B cell (primary cell): ENCODE results near the gene FOXO1. TPM values are rescaled to one million over a fixed set of nuclear protein-coding genes. Genes with fewer than 3 reads are reported as not detected.

ENCODE experiments used
- ATAC-seq: fragments of 200-7000 bp; cut with Tn5 transposase; one replicate; pipeline ENCODE4 v1.10.0; 2021; ENCODE audit warnings: low read depth, mild to moderate bottlenecking, moderate number of reproducible peaks, moderate library complexity
- CTCF ChIA-PET: fragments of 350-600 bp; sonication (Branson Sonifier 250); formaldehyde crosslinking; loops from one replicate; lab custom pipeline; 2021; ENCODE audit warnings: antibody characterized with exemption, inconsistent platforms; lab: Charles Lee
- POLR2A ChIA-PET: fragments of 350-600 bp; sonication (Branson Sonifier 250); formaldehyde crosslinking; loops from one replicate; lab custom pipeline; 2021; ENCODE audit warnings: antibody characterized with exemption; lab: Charles Lee
- DNase-seq: peaks from one replicate; pipeline ENCODE4 v3.0.0; 2013
- H2AFZ ChIP-seq: 2 replicates; pipeline ENCODE4 v1.6.1; 2012; ENCODE audit warnings: mild to moderate bottlenecking, low read depth, low read length; ENCODE audit not compliant: insufficient read depth, poor library complexity, severe bottlenecking
- H3K27ac ChIP-seq, 2 donors: 1 replicate in 1 of 2; 2 replicates in 1 of 2; pipeline ENCODE4 v1.5.1; 2012 to 2013; ENCODE audit warnings: low read length in 2 of 2, mild to moderate bottlenecking in 2 of 2, moderate library complexity in 1 of 2
- H3K27me3 ChIP-seq, 4 experiments: fragments of 200-600 bp in 1 of 4; sonication (generic) in 1 of 4; replicated peaks in 1 of 4; 1 replicate in 2 of 4; 2 replicates in 2 of 4; pipeline versions ENCODE4 v1.6.1 to v1.7.0; 2013 to 2016; ENCODE audit warnings: low read length in 3 of 4, mild to moderate bottlenecking in 2 of 4, mixed read lengths in 1 of 4, moderate library complexity in 1 of 4; ENCODE audit not compliant: insufficient read depth in 4 of 4, control insufficient read depth in 3 of 4; ENCODE audit errors: control extremely low read depth in 1 of 4
- H3K36me3 ChIP-seq, 2 experiments: replicated peaks in 1 of 2; 1 replicate in 1 of 2; 2 replicates in 1 of 2; pipeline versions ENCODE4 v1.6.1 to v1.7.1; 2013; ENCODE audit warnings: low read length in 1 of 2; ENCODE audit not compliant: insufficient read depth in 2 of 2, control insufficient read depth in 1 of 2; ENCODE audit errors: control extremely low read depth in 1 of 2, extremely low read depth in 1 of 2
- H3K4me1 ChIP-seq, 2 donors: fragments of 200-600 bp in 1 of 2; sonication (generic) in 1 of 2; 1 replicate in 1 of 2; 2 replicates in 1 of 2; pipeline versions ENCODE4 v1.5.1 to v1.6.1; 2013 to 2017; ENCODE audit warnings: low read length in 2 of 2; ENCODE audit not compliant: control insufficient read depth in 2 of 2, insufficient read depth in 2 of 2
- H3K4me2 ChIP-seq: replicated peaks from 2 replicates; pipeline ENCODE3; 2012; ENCODE audit warnings: mild to moderate bottlenecking, low read depth, low read length; ENCODE audit not compliant: poor library complexity, severe bottlenecking
- H3K4me3 ChIP-seq, 5 experiments: fragments of 200-600 bp in 1 of 5; sonication (generic) in 1 of 5; 1 replicate in 3 of 5; 2 replicates in 2 of 5; pipeline versions ENCODE4 v1.5.1 to v1.7.0; 2011 to 2016; ENCODE audit warnings: low read length in 4 of 5, mild to moderate bottlenecking in 4 of 5, low read depth in 2 of 5, control low read depth in 1 of 5, moderate library complexity in 1 of 5; ENCODE audit not compliant: insufficient read depth in 1 of 5; ENCODE audit errors: control extremely low read depth in 1 of 5, extremely low read depth in 1 of 5
- H3K79me2 ChIP-seq: fragments of 200-600 bp; sonication (generic); one replicate; pipeline ENCODE4 v1.6.0; 2016; ENCODE audit warnings: low read length; ENCODE audit not compliant: control insufficient read depth, insufficient read depth
- H3K9ac ChIP-seq: fragments of 200-600 bp; sonication (generic); 2 replicates; pipeline ENCODE4 v1.6.1; 2017; ENCODE audit warnings: mild to moderate bottlenecking, low read length, moderate library complexity
- H3K9me3 ChIP-seq, 3 donors: one replicate each; pipeline versions ENCODE4 v1.6.1 to v1.7.1; 2013; ENCODE audit warnings: low read length in 2 of 3; ENCODE audit not compliant: control insufficient read depth in 2 of 3, insufficient read depth in 1 of 3; ENCODE audit errors: control extremely low read depth in 1 of 3
- H4K20me1 ChIP-seq: 2 replicates; pipeline ENCODE4 v1.6.0; 2012; ENCODE audit warnings: mild to moderate bottlenecking, low read length; ENCODE audit not compliant: insufficient read depth, control insufficient read depth, poor library complexity, severe bottlenecking
- H3K27ac Mint-ChIP-seq: one replicate; pipeline ENCODE4 v1.8.0; 2021; ENCODE audit warnings: mixed read lengths
- H3K27me3 Mint-ChIP-seq: one replicate; pipeline ENCODE4 v1.8.0; 2021; ENCODE audit warnings: mixed read lengths
- H3K4me1 Mint-ChIP-seq: one replicate; pipeline ENCODE4 v1.8.0; 2021; ENCODE audit warnings: mixed read lengths
- H3K4me3 Mint-ChIP-seq: one replicate; pipeline ENCODE4 v1.8.0; 2021; ENCODE audit warnings: mixed read lengths
- H3K9me3 Mint-ChIP-seq: one replicate; pipeline ENCODE4 v1.8.0; 2022; ENCODE audit warnings: mixed read lengths; ENCODE audit not compliant: insufficient read depth
- CTCF ChIP-seq: fragments of 200-600 bp; IDR thresholded peaks from one replicate; pipeline ENCODE4 v1.8.0; 2022; ENCODE audit warnings: antibody characterized with exemption, mild to moderate bottlenecking
- EZH2 ChIP-seq: IDR thresholded peaks from 2 replicates; pipeline ENCODE4 v1.6.1; 2012; ENCODE audit warnings: borderline replicate concordance, low read depth, mild to moderate bottlenecking, moderate library complexity, low read length; ENCODE audit not compliant: insufficient read depth, poor library complexity, severe bottlenecking
- WGBS: methylation state at CpG from one replicate; pipeline ENCODE4 v1.1.5; 2013; ENCODE audit warnings: missing lambda C conversion rate; ENCODE audit not compliant: insufficient coverage; 5-methylcytosine and 5-hydroxymethylcytosine counted together
- intact Hi-C: fragments of 100-400 bp; cut with micrococcal nuclease; formaldehyde crosslinking; loops from one replicate; pipeline ENCODE4 v1.10.0; 2022
- polyA plus RNA-seq: library from polyadenylated mRNA; depleted of rRNA; stranded (reverse); fragments of >200 nt; gene quantifications from 2 replicates; pipeline ENCODE4 v1.2.3, GENCODE V29; 2012
- total RNA-seq, 2 donors: library from RNA; stranded (reverse); fragments of 120-200 nt in 1 of 2; gene quantifications; 1 replicate in 1 of 2; 2 replicates in 1 of 2; pipeline versions ENCODE4 v1.2.3 to v1.2.4, GENCODE V29; 2013 to 2022

Gene FOXO1
- total and polyA plus RNA-seq, 2 donors (not counting 1 experiment from before 2014, with no cell fraction given) = 22.8 to 77.9 TPM

- peaks cover 0 to 6% of the 10 kb centered on the region in 2 experiments for H3K36me3 ChIP-seq
- TF ChIP-seq CTCF (no peak), EZH2 (no peak)
- H3K27ac ChIP-seq = peak overlapping the region; percentile 19 to 84
- peaks cover 44 to 51% of the 10 kb centered on the region in 2 donors for H3K4me1 ChIP-seq
- Mint-ChIP-seq H3K9me3 (no peaks in the 10 kb centered on the region), H3K27me3 (no peaks in the 10 kb centered on the region), H3K4me1 (peaks cover 60% of the 10 kb centered on the region), H3K27ac (peak overlapping the region; percentile 80), H3K4me3 (peak overlapping the region; percentile 82)
- H3K4me2 ChIP-seq = peak overlapping the region; percentile 93
- intact Hi-C loops = loop anchor here (2.0 to 10.0 kb wide), 2 partner anchors 32 to 1612 kb away; partner anchors contain the start of gene AKAP11
- H3K4me3 ChIP-seq = peak overlapping the region in 3 of 5 experiments; percentile 26 to 95 (median 84)
- H3K9ac ChIP-seq = peak overlapping the region; percentile 98
- no peak for ATAC-seq
- H4K20me1 ChIP-seq = peaks cover 56% of the 10 kb centered on the region
- H3K9me3 ChIP-seq = no peaks in the 10 kb centered on the region
- POLR2A ChIA-PET = interaction anchor here (0.6 kb wide), 1 partner anchor 27 kb away, joined by 5 read pairs; no protein-coding TSS in a partner anchor
- CTCF ChIA-PET = interaction anchor here (1.0 to 1.1 kb wide), 2 partner anchors 204 to 593 kb away, joined by 3 read pairs; no protein-coding TSS in a partner anchor
- H3K27me3 ChIP-seq = no peaks in the 10 kb centered on the region
- DNase-seq = no peak
- peaks cover 96% of the 10 kb centered on the region for H3K79me2 ChIP-seq
- H2AFZ ChIP-seq = no peak overlapping the region
Observed at GRCh38 chr13:40662866-40663265, 3.6 kb downstream of the FOXO1 start.

- Histone ChIP-seq H3K4me3 (peak overlapping the region in 3 of 5 experiments; percentile 15 to 95 (median 84)), H3K4me2 (peak overlapping the region; percentile 93), H3K4me1 (peaks cover 44 to 55% of the 10 kb centered on the region in 2 donors), H3K27me3 (no peaks in the 10 kb centered on the region), H3K79me2 (peaks cover 96% of the 10 kb centered on the region), H3K36me3 (peaks cover 0 to 6% of the 10 kb centered on the region in 2 experiments), H4K20me1 (peaks cover 61% of the 10 kb centered on the region), H2AFZ (no peak overlapping the region), H3K27ac (peak overlapping the region; percentile 35 to 84), H3K9ac (peak overlapping the region; percentile 98), H3K9me3 (no peaks in the 10 kb centered on the region)
- no peak for DNase-seq
- H3K4me3 Mint-ChIP-seq = peak overlapping the region; percentile 82
- peaks cover 61% of the 10 kb centered on the region for H3K4me1 Mint-ChIP-seq
- H3K9me3 Mint-ChIP-seq = no peaks in the 10 kb centered on the region
- no peak for ATAC-seq
- intact Hi-C loops = loop anchor here (2.0 to 10.0 kb wide), 2 partner anchors 31 to 1613 kb away; partner anchors contain the start of gene AKAP11
- 47% methylated on average over 4 of the region's 10 CpGs for WGBS
- no peaks in the 10 kb centered on the region for H3K27me3 Mint-ChIP-seq
- TF ChIP-seq EZH2 (no peak), CTCF (no peak)
- ChIA-PET CTCF (interaction anchor here (0.6 to 1.8 kb wide), 4 partner anchors 21 to 593 kb away, joined by 3 to 5 read pairs (median 4); no protein-coding TSS in a partner anchor), POLR2A (interaction anchor here (0.6 kb wide), 1 partner anchor 26 kb away, joined by 5 read pairs; no protein-coding TSS in a partner anchor)
- H3K27ac Mint-ChIP-seq = peak overlapping the region; percentile 67
Observed at GRCh38 chr13:40661875-40662665, 4.4 kb downstream of the FOXO1 start.
